HepG2 (cell line): ENCODE measurements around the gene C14orf93. TPM values are rescaled to one million over a fixed set of nuclear protein-coding genes. Genes with fewer than 3 reads are reported as not detected.

Source experiments
- CAMTA2 ChIP-seq: sonication (generic); formaldehyde crosslinking; IDR thresholded peaks from 2 replicates; pipeline ENCODE4 v1.4.0; 2020; ENCODE audit warnings: mild to moderate bottlenecking, missing genetic modification reagents, borderline replicate concordance
- FOXM1 ChIP-seq: sonication (generic); formaldehyde crosslinking; IDR thresholded peaks from 2 replicates; pipeline ENCODE4 v1.5.0; 2020; ENCODE audit warnings: missing genetic modification reagents
- HOXD1 ChIP-seq: sonication (generic); formaldehyde crosslinking; IDR thresholded peaks from 2 replicates; pipeline ENCODE4 v1.5.0; 2020; ENCODE audit warnings: missing genetic modification reagents
- IKZF5 ChIP-seq: IDR thresholded peaks from 2 replicates; pipeline ENCODE4 v1.6.1; 2018; ENCODE audit warnings: missing genetic modification reagents, mild to moderate bottlenecking, missing compliant biosample characterization
- KLF16 ChIP-seq, 2 experiments: sonication (generic) in 1 of 2; formaldehyde crosslinking in 1 of 2; IDR thresholded peaks; 2 replicates each; pipeline versions ENCODE4 v1.6.1 to v1.8.0; 2016 to 2023; ENCODE audit warnings: missing genetic modification reagents in 2 of 2, missing compliant biosample characterization in 1 of 2
- KMT2A ChIP-seq: sonication (generic); formaldehyde crosslinking; IDR thresholded peaks from 2 replicates; pipeline ENCODE4 v1.4.0; 2020; ENCODE audit warnings: missing genetic modification reagents
- MZF1 ChIP-seq: sonication (generic); formaldehyde crosslinking; IDR thresholded peaks from 2 replicates; pipeline ENCODE4 v1.8.1; 2023; ENCODE audit warnings: mild to moderate bottlenecking, missing genetic modification reagents, borderline replicate concordance
- NFATC3 ChIP-seq: sonication (generic); formaldehyde crosslinking; IDR thresholded peaks from 2 replicates; pipeline ENCODE4 v1.5.1; 2020; ENCODE audit warnings: mild to moderate bottlenecking, missing genetic modification reagents
- NFKB2 ChIP-seq: sonication (generic); formaldehyde crosslinking; IDR thresholded peaks from 2 replicates; pipeline ENCODE4 v1.4.0; 2020; ENCODE audit warnings: missing genetic modification reagents, borderline replicate concordance
- PHF5A ChIP-seq: IDR thresholded peaks from one replicate; pipeline ENCODE4 v1.6.1; 2018; ENCODE audit warnings: low read depth, missing genetic modification reagents; ENCODE audit not compliant: unreplicated experiment
- PITX1 ChIP-seq: sonication (generic); formaldehyde crosslinking; IDR thresholded peaks from 2 replicates; pipeline ENCODE4 v1.5.1; 2020; ENCODE audit warnings: mild to moderate bottlenecking, missing genetic modification reagents
- SETDB1 ChIP-seq: sonication (generic); formaldehyde crosslinking; IDR thresholded peaks from 2 replicates; pipeline ENCODE4 v1.5.1; 2020; ENCODE audit warnings: missing genetic modification reagents, mild to moderate bottlenecking, borderline replicate concordance
- THAP8 ChIP-seq: sonication (generic); formaldehyde crosslinking; IDR thresholded peaks from 2 replicates; pipeline ENCODE4 v1.5.1; 2020; ENCODE audit warnings: missing genetic modification reagents, mild to moderate bottlenecking, borderline replicate concordance
- U2AF2 ChIP-seq: fragments of 200-400 bp; formaldehyde crosslinking; IDR thresholded peaks from 2 replicates; pipeline ENCODE4 v1.6.1; 2017; ENCODE audit warnings: low read depth, mild to moderate bottlenecking, low read length
- XBP1 ChIP-seq: sonication (generic); formaldehyde crosslinking; IDR thresholded peaks from 2 replicates; pipeline ENCODE4 v1.5.0; 2020; ENCODE audit warnings: missing genetic modification reagents
- ZBTB44 ChIP-seq: sonication (generic); formaldehyde crosslinking; IDR thresholded peaks from 2 replicates; pipeline ENCODE4 v1.4.0; 2020; ENCODE audit warnings: missing genetic modification reagents
- ZFP62 ChIP-seq: sonication (generic); formaldehyde crosslinking; IDR thresholded peaks from 2 replicates; pipeline ENCODE4 v1.4.0; 2020; ENCODE audit warnings: missing genetic modification reagents
- ZNF382 ChIP-seq: sonication (generic); formaldehyde crosslinking; IDR thresholded peaks from 2 replicates; pipeline ENCODE4 v1.5.0; 2020; ENCODE audit warnings: missing genetic modification reagents, mild to moderate bottlenecking, borderline replicate concordance
- ZNF501 ChIP-seq: sonication (generic); formaldehyde crosslinking; IDR thresholded peaks from 2 replicates; pipeline ENCODE4 v1.5.1; 2020; ENCODE audit warnings: mild to moderate bottlenecking, moderate library complexity, missing genetic modification reagents
- ZNF512 ChIP-seq: sonication (generic); formaldehyde crosslinking; IDR thresholded peaks from 2 replicates; pipeline ENCODE4 v1.4.0; 2020; ENCODE audit warnings: mild to moderate bottlenecking, missing genetic modification reagents
- ZNF570 ChIP-seq: sonication (generic); formaldehyde crosslinking; IDR thresholded peaks from 2 replicates; pipeline ENCODE4 v1.4.0; 2020; ENCODE audit warnings: mild to moderate bottlenecking, missing genetic modification reagents, borderline replicate concordance
- ZNF75D ChIP-seq: sonication (generic); formaldehyde crosslinking; IDR thresholded peaks from 2 replicates; pipeline ENCODE4 v1.8.1; 2023; ENCODE audit warnings: missing genetic modification reagents, mild to moderate bottlenecking, borderline replicate concordance
- ZNF761 ChIP-seq: sonication (generic); formaldehyde crosslinking; conservative IDR thresholded peaks from 2 replicates; pipeline ENCODE4 v1.4.0; 2020; ENCODE audit warnings: mild to moderate bottlenecking, missing genetic modification reagents
- ZNF784 ChIP-seq: sonication (generic); formaldehyde crosslinking; IDR thresholded peaks from 2 replicates; pipeline ENCODE4 v1.5.1; 2020; ENCODE audit warnings: missing genetic modification reagents, mild to moderate bottlenecking, borderline replicate concordance
- ZSCAN30 ChIP-seq: sonication (generic); formaldehyde crosslinking; IDR thresholded peaks from 2 replicates; pipeline ENCODE4 v1.5.0; 2020; ENCODE audit warnings: mild to moderate bottlenecking, missing genetic modification reagents
- polyA plus RNA-seq, 8 experiments: library from polyadenylated mRNA; depleted of rRNA in 3 of 8; stranded (reverse) in 7 of 8; unstranded in 1 of 8; fragments of >200 nt; fragmentation: Illumina TruSeq in 4 of 8; extraction: Trizol in 4 of 8; gene quantifications; 2 replicates each; pipeline versions ENCODE4 v1.2.1 to v1.2.3, GENCODE V29; 2011 to 2016; ENCODE audit warnings: low read depth in 4 of 8, missing spikeins in 1 of 8, mixed read lengths in 1 of 8; ENCODE audit not compliant: insufficient read depth in 1 of 8
- total RNA-seq, 5 experiments: library from RNA; depleted of rRNA; stranded (reverse); fragments of >200 nt; fragmentation: Illumina TruSeq; extraction: Trizol; gene quantifications; 2 replicates each; pipeline ENCODE4 v1.2.3, GENCODE V29; 2016; ENCODE audit warnings: low read depth in 1 of 5

The C14orf93 gene
- total and polyA plus RNA-seq, 2 of the 13 experiments (the other 11 are each of a cell fraction or from before 2014, with no cell fraction given): 11.4 to 22.5 TPM

GRCh38 chr14:22982477-22983245, 27.3 kb downstream of the C14orf93 start, which contains the start of gene AJUBA (continued):
- TF ChIP-seq KLF16 (CRISPR knock-in tag; IDR thresholded peaks at IDR 0.05) (peak in 1 of 2 experiments; percentile 99; a peak in 2 of 4 replicates), KMT2A (CRISPR knock-in tag) (no peak), FOXM1 (CRISPR knock-in tag) (no peak), ZNF784 (peak; percentile 99), ZNF75D (CRISPR knock-in tag) (no peak), PHF5A (peak; percentile 97), HOXD1 (no peak), ZNF761 (CRISPR knock-in tag) (peak; percentile 65; the same call in 1 of the 2 replicates), CAMTA2 (no peak), IKZF5 (CRISPR knock-in tag) (peak; percentile 93), U2AF2 (peak; percentile 96), XBP1 (no peak), PITX1 (peak; percentile 84; the same call in 1 of the 2 replicates), NFKB2 (no peak), ZNF501 (no peak), ZSCAN30 (CRISPR knock-in tag) (no peak), SETDB1 (CRISPR knock-in tag) (no peak), ZNF512 (CRISPR knock-in tag) (peak; percentile 96), ZBTB44 (CRISPR knock-in tag) (no peak; the same call in 1 of the 2 replicates), ZNF570 (CRISPR knock-in tag) (peak; percentile 94; the same call in 1 of the 2 replicates), MZF1 (CRISPR knock-in tag) (peak; percentile 99), NFATC3 (CRISPR knock-in tag) (peak; percentile 89), ZNF382 (CRISPR knock-in tag) (no peak), ZFP62 (CRISPR knock-in tag) (no peak), THAP8 (CRISPR knock-in tag) (no peak)
